CMK (cell line): Measurements from ENCODE around the gene TGFBR2.
"Not testable (repeated sequence)": the region's sequence is repeated elsewhere in the genome, so short reads cannot be mapped to it uniquely, and the experiment has no call there.

ENCODE experiments used
- DNase-seq: peaks from one replicate; pipeline ENCODE4 v3.0.0-alpha.2; 2010; ENCODE audit warnings: low read depth

The TGFBR2 gene

DNA sequence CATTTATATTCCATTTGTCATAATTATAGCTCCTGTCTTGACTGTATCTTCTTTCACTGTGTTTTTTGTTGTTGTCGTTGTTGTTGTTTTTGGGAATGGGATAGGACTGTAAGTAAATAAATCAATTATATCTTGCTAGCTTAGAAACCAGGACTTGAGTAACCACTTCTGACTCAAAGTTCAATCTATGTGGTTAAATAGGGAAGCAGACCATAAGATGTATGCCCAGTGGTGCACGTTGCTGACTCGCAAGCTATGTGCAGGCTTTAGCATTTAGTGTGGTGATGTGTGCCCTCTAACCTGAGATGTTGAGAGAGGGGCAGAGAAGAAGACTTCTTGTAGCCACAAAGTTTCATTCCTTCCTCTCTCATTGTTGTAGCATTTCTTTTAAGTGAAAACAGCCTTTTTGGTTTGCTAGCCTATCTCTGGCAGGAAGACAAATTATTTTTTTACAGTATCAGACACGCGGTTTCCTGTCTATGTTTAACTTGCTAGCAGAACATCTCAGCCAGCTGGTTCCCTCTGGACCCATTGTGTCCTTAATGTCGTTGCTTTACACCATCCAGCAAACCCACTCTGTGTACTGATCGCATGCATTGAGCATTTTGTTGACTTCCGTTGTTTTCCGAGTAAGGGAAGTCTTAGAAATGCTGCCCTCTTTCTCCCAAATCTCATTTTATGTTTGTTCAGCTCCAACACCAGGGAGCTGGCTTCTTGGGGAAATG lies 52.1 kb downstream of the TGFBR2 start:
- DNase-seq, result no peak

DNA sequence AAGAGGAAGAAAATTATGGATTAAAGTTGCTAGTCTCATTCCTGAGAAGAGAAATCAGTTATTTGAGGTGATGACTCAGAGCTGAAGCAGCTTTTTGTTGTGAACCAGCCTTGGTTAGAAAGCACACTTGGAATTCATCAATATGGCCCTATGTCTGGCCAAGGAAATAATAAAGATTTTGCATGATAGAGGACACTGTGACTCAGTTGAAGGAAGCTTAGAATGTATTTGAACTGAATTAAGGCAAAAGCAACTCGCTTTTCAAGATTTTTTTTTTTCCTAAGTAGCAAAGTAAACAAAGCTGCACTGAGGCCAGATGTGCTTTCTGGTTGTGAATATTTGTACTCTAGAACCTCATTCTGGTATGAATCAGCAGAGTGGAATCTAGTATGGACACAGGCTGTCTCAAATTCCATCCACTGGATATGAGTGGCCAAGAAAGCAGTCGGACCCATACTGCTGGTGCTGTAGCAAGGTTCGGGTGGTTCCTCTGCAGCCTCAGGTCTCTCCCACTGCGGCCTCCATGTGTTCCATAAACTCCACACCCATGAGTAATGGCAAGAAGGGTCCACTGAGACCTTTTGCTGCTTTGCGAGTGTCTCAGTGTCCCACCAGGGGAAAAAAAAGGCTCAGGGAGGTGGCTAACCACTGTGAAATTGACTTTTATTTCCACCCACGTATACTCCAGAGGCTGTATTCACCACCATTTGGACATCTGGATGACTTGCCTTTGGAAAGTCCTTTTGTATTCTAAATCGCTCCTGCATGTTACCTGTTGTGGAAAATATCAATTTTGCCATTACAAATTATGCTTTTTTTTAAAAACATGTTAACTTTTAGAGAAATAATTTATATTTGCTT lies 53.1 kb downstream of the TGFBR2 start:
- no peak for DNase-seq

DNA sequence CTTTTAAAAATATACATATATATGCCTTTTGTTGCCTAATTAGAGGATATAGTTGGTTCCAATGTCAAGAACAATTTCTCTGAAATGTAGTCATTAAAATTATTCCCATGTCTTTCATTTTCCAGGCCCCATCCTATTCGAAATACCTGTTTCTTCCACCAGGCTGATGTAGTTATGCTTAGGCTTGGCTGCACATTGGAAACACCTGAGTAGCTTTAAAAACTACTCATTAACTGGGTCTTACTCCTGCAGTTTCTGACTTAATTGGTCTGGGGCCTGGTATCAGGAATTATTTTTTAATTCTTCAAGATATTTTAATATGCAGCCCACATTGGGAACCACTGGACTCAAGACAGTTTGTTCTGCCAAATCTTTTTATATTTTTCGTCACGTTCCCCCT lies 53.7 kb downstream of the TGFBR2 start:
- no peak for DNase-seq

DNA sequence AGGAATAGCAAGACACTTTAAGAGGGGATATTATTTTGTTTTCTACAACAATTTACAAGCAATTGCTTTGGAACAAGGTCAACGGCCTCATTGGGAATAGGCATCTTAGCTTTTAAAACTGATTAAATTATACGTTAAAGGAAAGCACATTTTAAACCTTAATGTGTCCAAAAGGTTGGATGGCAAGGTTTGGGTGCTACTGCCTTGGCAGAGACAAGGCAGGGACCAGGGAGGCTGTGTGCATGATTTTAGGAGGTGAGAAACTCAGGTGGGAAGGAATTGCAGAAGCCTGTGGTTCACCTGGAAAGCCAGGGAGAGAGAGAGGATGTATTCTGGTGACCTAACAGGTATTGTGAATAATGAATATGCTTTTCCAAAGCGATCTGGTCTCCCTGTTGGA lies 54.3 kb downstream of the TGFBR2 start:
- DNase-seq, result no peak

DNA sequence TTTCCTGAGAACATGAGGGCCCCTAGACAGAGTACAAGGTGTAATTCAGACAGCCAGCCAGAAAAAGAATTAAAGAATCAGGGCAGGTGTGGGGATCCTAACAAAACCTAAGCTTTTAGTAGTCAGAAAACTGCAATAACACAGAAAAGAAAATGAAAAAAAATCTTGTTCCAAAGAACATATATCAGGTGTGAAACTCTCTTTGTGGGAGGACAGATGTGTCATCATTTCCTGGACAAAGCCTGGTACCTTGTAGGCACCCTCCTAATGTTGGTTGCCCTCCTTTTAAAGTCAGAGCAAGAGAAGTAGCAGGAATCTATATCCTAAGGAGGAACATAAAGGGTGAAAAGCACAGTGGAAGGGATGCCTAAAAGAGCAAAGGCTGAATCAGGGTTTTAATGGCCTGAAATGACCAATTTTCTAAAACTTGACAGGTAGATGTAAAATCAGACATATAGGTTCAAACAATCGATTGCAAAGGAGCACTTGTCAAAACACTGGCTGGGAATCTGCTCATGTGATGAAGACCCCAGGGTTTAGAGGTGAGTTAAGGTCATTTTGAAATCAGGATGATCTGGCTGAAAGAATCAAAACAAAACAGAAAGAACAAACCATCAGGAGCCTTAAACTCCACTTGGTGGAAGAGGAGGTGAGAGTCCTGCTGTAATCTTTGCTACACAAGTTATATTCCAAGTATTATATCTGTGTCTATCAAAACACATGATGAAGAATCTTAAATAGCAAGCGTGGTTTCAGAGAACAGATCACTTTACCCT lies 54.9 kb downstream of the TGFBR2 start:
- no peak for DNase-seq

DNA sequence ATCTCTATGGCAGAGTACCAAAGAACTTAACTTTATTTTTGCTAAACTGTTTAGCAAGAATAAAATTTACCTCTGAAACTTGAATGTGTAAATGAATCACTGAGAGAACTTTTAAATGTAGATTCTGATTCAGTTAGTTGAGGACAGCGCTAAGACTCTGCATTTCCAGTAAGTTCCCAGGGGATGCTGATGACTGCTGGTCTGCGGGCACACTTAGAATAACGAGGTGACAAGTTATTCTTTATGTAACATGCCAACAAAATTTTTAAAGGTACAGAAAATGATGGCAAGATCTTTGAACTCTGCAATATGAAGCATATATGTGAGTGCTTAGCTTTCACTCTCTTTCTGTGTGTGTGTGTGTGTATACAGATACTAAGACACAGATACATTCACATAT lies 56.4 kb downstream of the TGFBR2 start:
- DNase-seq, result no peak

DNA sequence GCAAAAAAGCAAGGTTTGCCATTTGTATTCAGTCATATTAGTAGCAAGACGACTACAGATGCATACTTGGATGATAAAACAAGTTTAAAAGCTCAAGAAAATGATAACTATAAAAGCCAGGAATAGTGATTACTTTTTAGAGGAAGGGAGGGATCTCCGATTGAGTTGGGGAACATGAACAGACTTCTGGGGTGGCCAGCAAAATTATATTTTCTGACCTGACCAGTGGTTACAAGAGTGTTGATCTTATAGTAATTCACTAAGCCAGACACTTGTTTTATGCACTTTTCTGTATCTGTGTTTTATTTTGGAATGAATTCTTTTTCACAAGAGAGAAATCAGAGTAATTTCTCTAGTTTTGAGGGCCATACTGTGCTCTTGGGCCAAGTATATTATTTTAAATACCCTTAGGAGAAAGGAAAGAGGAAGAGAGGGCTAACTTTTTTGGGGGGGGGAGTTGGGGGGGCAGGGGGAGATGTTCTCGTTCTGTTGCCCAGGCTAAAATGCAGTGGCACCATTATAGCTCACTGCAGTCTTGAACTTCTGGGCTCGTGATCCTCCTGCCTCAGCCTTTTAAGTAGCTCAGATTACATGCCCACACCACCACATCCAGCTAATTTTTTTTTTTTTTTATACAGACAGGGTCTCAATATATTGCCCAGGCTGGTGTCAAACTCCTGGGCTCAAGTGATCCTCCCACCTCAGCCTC lies 57.3 kb downstream of the TGFBR2 start:
- DNase-seq, result no peak

DNA sequence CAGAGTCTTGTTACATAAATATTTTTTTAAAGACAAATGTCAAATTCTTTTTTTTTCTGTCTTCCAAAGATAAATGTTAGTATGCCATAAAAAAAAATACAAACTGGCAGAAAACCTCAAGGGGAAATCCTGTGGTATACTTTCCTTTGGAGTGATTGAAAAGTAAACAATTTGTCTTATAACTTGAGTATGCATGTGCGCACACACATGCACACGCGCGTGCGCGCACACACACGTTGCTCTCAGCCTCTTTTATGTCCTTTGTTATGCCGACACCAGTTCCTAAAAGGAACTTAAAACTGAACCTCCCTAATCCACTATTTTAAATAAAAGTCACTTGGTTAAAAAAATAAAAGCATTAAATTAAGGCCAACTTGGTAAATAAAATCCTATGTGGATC lies 58.1 kb downstream of the TGFBR2 start:
- DNase-seq, result no peak

DNA sequence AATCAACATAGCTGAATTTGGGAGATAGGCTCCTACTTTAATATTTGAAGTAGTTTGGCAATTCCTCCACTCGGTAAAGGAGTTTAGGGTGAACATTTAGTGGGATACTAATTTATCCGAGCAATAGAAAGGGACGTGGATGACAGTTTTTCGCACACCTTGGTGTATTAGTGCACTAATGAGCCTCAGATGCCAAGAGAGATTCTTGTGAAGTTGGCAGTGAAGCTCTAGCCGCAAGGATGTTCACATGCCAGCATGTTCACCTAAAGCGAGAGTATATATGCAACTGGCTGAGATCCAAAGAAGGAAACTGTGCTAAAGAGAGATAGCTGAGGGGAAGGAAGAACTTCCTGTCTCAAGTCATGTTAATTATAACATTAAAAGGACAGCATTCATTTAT lies 58.5 kb downstream of the TGFBR2 start:
- DNase-seq, result peak; percentile 76

DNA sequence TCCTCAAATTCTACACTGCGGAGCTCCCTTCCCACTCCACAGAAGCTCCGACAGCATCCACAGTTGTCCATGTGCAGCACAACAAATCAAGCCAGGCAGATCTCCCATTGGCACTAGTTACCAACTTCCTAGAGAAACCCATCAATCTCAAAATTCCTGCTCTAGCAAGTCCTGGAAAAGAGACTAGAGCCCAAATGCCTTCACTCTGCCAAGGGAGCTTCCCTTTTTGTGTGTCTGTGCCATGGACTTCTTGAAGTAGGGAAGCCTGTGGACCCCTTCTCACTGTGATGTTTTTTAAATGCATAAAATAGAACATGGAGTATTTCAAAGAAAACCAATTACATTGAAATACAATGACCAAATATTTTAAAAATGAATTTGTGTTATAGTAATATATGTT lies 59.1 kb downstream of the TGFBR2 start:
- DNase-seq, result no peak

DNA sequence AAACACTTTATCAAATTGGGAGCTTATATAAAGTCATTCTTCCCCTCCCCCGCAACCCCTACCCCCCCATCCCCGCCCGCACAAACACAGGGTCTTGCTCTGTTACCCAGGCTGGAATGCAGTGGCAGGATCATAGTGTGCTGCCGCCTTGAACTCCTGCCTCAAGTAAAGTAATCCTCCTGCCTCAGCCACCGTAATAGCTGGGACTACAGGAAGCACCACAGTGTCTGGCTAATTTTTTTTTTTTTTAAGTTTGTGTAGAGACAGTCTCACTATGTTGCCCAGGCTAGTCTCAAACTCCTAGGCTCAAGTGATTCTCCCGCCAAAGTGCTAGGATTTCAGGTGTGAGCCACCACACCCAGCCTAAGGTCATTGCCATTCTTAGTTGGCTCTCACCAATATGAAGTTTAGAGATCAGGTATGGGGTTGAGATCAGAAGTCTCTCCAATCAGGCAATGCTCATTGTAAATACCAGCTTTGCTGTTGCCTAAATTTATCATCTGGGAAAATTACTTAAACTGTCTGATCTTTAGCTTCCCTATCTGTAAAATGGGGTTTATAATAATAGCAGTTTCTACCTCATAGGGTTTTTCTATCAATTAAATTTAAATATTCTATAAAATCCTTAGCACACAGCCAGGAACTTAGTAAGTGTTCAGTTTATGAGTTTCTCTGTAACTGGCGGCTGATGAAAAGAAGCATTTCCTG lies 60.3 kb downstream of the TGFBR2 start:
- no peak for DNase-seq

DNA sequence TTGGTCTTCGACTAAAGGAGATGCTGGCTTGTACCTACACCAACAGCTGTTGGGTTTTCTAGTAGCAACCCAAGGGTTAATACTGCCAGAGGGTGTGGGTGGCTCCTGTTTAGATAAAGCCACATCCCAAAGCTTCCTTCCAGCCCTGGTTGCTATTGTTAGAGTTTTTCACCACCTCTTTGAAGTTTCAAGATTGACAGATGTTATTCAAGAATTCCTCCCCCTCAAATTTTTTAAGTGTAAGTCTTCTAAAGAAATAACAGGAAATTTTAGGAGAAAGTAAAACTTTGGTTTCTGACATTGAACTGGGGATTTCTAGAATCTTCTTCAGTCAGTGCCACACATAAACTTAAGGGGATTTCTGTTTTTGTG lies 60.9 kb downstream of the TGFBR2 start:
- no peak for DNase-seq

DNA sequence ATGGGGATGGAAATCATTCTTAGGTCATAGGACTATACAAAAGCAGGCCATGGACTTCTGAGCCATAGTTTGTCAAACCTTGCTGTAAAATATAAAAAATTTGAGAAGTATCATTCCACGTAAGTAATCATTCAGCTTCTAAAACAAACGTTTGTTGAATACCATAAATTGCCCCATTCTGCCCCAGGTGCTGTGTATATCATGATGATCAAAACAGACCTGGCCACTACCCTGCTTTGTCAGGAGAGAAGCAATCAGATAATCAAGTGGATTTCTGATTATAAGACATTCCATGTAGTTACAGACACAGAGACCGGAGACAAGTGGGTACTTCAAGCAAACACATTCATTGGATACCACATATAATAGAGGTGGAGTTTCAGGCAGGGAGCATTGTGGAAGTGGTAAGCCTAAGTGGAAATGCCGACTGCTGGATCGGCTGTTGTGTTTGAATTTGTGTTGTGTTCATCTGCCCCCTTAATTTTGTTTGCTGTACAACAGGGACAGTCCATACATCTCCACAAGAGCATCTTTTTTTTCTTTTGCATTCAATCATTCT lies 61.7 kb downstream of the TGFBR2 start:
- DNase-seq, result no peak

DNA sequence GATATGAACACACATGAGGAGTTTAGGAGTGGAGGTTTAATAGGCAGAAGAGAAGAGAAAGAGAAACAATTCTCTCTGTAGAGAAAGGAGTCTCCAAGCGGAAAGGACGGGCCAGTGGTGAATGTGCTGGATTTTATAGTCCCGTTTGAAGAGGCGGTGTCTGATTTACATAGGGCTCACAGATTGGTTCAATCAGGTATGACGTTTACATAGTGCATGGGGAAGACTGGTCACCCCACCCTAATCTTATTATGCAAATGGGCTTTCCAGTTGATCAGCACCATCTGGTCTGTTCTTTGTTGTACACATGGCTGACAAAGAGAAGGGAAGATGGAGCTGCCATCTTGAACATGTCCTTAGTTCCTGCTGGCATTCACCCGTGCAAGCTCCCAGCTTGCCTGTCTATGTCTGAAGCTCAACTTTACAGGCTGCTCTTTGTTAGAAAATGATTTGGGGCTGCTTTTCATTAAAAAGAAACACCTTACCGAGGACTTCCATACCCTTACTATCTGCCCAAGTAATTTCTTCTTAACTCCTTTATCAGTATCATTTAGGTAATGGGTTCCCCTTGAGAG lies 63.0 kb downstream of the TGFBR2 start:
- not testable (repeated sequence) for DNase-seq

DNA sequence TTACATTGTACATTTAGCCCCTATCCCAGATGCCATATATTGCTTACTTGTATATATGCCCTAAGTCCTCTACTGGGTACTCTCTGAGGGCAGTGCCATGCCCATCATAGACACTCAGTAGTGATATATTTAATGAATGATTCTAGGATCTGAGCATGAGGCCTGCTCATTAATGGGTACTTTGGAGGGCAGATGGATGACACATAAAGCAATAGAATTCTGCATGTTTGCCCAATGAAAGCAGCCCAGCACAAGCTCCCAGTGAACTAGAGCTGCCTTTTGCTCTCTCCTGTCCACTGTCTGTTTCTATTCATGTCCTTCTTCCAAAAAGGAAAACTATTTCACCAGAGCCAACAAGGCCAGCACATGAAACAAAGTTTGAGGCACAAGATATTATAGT lies 63.9 kb downstream of the TGFBR2 start:
- no peak for DNase-seq

DNA sequence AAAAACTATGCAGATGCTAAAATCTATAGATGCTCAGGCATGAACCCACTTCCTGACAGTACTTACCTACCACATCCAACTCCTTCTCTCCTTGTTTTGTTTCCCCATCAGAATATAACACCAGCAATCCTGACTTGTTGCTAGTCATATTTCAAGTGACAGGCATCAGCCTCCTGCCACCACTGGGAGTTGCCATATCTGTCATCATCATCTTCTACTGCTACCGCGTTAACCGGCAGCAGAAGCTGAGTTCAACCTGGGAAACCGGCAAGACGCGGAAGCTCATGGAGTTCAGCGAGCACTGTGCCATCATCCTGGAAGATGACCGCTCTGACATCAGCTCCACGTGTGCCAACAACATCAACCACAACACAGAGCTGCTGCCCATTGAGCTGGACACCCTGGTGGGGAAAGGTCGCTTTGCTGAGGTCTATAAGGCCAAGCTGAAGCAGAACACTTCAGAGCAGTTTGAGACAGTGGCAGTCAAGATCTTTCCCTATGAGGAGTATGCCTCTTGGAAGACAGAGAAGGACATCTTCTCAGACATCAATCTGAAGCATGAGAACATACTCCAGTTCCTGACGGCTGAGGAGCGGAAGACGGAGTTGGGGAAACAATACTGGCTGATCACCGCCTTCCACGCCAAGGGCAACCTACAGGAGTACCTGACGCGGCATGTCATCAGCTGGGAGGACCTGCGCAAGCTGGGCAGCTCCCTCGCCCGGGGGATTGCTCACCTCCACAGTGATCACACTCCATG lies 65.3 kb downstream of the TGFBR2 start:
- no peak for DNase-seq

DNA sequence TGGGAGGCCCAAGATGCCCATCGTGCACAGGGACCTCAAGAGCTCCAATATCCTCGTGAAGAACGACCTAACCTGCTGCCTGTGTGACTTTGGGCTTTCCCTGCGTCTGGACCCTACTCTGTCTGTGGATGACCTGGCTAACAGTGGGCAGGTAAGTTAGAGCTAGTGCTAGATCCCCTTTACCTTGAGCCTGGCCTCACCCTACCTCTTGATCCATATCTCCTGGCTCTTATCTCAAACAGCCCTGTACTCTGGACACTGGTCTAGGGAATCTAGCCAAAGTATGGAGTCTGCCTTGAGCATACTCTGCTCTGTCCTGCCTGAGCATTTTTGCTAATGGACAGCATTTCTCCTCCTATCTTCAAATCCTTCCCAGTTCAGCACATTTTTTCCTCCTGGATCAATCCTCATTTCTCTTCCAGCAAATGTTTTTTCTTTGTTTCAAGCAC lies 65.9 kb downstream of the TGFBR2 start:
- no peak for DNase-seq

DNA sequence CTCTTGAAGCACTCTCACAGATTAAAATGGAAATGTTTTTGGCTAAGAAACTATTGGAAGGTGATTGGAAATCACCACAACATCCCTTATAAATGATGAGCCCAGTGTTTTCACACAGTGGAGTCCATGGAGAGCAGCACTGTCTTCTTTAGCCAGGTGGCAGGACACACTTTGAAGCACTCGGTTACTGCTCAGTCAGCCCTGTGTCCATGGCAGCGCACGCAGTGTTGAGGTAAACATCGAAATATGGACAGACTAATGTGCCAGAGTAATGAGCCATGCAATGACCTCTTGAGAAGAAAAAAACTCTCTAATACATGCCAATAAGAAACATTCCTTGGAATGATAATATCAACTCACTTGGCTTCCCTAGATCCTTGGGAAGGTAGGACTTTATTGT lies 66.6 kb downstream of the TGFBR2 start:
- no peak for DNase-seq

DNA sequence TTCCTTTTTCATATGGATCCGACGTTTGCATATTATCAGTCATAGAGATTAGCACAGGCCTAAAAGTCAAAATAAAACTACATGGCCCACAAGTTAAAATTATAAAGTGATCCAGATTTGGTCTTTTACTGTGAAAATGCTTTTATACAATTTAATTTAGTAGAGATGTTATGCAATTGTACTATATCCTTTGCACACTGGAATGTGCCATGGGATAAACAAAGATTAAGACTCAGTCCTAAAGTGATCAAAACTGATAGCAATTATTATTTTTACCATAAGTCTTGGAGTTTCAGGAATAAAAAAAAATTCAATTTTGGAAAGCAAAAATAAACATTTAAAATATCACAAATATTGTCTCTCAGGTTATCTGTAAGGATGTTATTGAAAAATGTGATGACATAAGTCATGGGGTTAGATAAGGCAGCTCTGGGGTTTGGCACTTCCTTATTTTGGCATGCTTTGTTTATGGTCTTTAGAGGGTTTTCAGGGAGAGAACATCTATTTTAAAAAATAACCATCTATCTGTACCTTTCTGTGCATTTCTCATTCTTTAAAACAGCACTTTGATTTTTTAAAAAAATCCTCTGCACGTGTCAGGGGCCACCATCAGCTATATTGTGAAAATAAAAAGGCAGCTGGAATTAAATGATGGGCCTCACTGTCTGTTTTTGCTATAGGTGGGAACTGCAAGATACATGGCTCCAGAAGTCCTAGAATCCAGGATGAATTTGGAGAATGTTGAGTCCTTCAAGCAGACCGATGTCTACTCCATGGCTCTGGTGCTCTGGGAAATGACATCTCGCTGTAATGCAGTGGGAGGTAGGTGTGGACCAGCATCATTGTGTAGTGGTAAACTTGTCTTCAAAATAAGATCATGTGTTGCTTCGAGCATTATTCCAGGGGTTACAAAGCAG lies 67.3 kb downstream of the TGFBR2 start:
- DNase-seq, result no peak
